NCI-H1092 treated with DMSO at 0.1 percent for 48 hours (cell line): Measurements from ENCODE around the gene AXDND1.
"Not testable (repeated sequence)": the region's sequence is repeated elsewhere in the genome, so short reads cannot be mapped to it uniquely, and the experiment has no call there.

ENCODE experiments used
- DNase-seq: peaks from one replicate; lab custom pipeline; 2025; lab: John Stamatoyannopoulos, UW

Gene AXDND1

GRCh38 chr1:179365342-179366092 lies at the start of gene AXDND1:
Gene AXDND1, plus strand, starts transcription at chr1:179365971. Its CDS starts 539 bp downstream, at chr1:179366510.
- DNase-seq: peak; percentile 93

- DNase-seq: no peak
Observed at GRCh38 chr1:179318491-179318890, 47.3 kb upstream of the AXDND1 start.

- no peak for DNase-seq
Observed at GRCh38 chr1:179321533-179322216, 44.1 kb upstream of the AXDND1 start.

- DNase-seq: no peak
Observed at GRCh38 chr1:179322557-179322956, 43.2 kb upstream of the AXDND1 start.

- DNase-seq: no peak
Observed at GRCh38 chr1:179323436-179323835, 42.3 kb upstream of the AXDND1 start.

GRCh38 chr1:179325836-179326235 lies 39.9 kb upstream of the AXDND1 start:
- DNase-seq: no peak

- DNase-seq: no peak
Observed at GRCh38 chr1:179326746-179327145, 39.0 kb upstream of the AXDND1 start.

- no peak for DNase-seq
Observed at GRCh38 chr1:179327196-179327595, 38.6 kb upstream of the AXDND1 start.

- DNase-seq: no peak
Observed at GRCh38 chr1:179327679-179328078, 38.1 kb upstream of the AXDND1 start.

- DNase-seq: no peak
Observed at GRCh38 chr1:179329862-179330261, 35.9 kb upstream of the AXDND1 start.

- DNase-seq: no peak
Observed at GRCh38 chr1:179334440-179334839, 31.3 kb upstream of the AXDND1 start.

- no peak for DNase-seq
Observed at GRCh38 chr1:179337288-179337687, 28.5 kb upstream of the AXDND1 start.

- DNase-seq: no peak
Observed at GRCh38 chr1:179337942-179338560, 27.7 kb upstream of the AXDND1 start.

- DNase-seq: no peak
Observed at GRCh38 chr1:179340918-179341317, 24.9 kb upstream of the AXDND1 start.

- no peak for DNase-seq
Observed at GRCh38 chr1:179341943-179342547, 23.7 kb upstream of the AXDND1 start.

GRCh38 chr1:179342740-179343404 lies 22.9 kb upstream of the AXDND1 start:
- DNase-seq: no peak

GRCh38 chr1:179351281-179351680 lies 14.5 kb upstream of the AXDND1 start:
- no peak for DNase-seq

GRCh38 chr1:179352236-179352635 lies 13.5 kb upstream of the AXDND1 start:
- DNase-seq: no peak

- no peak for DNase-seq
Observed at GRCh38 chr1:179353546-179353945, 12.2 kb upstream of the AXDND1 start.

GRCh38 chr1:179361631-179362030 lies 4.1 kb upstream of the AXDND1 start:
- not testable (repeated sequence) for DNase-seq

- no peak for DNase-seq
Observed at GRCh38 chr1:179366093-179366800, 476 bp downstream of the AXDND1 start.
